IMR-90 (cell line): ENCODE data around the gene TBC1D9. TPM values are rescaled to one million over a fixed set of nuclear protein-coding genes. Genes with fewer than 3 reads are reported as not detected.

Source experiments
- ATAC-seq: fragments of 200-7000 bp; cut with Tn5 transposase; 2 replicates; pipeline ENCODE4 v1.9.1; 2020; ENCODE audit warnings: low read depth, mild to moderate bottlenecking, moderate library complexity
- BruUV-seq: library from RNA; stranded (reverse); fragments of 400-500 nt; replicated peaks from 2 replicates; lab custom pipeline; 2021; lab: Mats Ljungman, UMichigan
- CTCF ChIA-PET: fragments of 300-600 bp; formaldehyde crosslinking; extraction: SDS; loops from one replicate; lab custom pipeline; 2021; ENCODE audit warnings: antibody characterized with exemption; lab: Yijun Ruan, JAX
- POLR2A ChIA-PET: fragments of 300-600 bp; sonication (Branson Sonifier 250); formaldehyde crosslinking; loops from one replicate; lab custom pipeline; 2022; ENCODE audit warnings: antibody characterized with exemption; ENCODE audit not compliant: unreplicated experiment; lab: Charles Lee
- DNase-seq: peaks from one replicate; pipeline ENCODE4 v3.0.0; 2013
- H2AFZ ChIP-seq: replicated peaks from 2 replicates; pipeline ENCODE3; 2013; ENCODE audit warnings: low read length, mild to moderate bottlenecking; ENCODE audit not compliant: poor library complexity
- H2AK5ac ChIP-seq: 2 replicates; pipeline ENCODE4 v1.6.1; 2013; ENCODE audit warnings: low read depth, low read length, inconsistent platforms
- H2AK9ac ChIP-seq: replicated peaks from 2 replicates; pipeline ENCODE3; 2013; ENCODE audit warnings: mild to moderate bottlenecking, low read depth, low read length, moderate library complexity; ENCODE audit not compliant: poor library complexity
- H2BK120ac ChIP-seq: 2 replicates; pipeline ENCODE4 v1.6.1; 2013; ENCODE audit warnings: low read depth, low read length, inconsistent platforms
- H2BK15ac ChIP-seq: 3 replicates; pipeline ENCODE4 v1.6.1; 2013; ENCODE audit warnings: low read depth, low read length, inconsistent platforms
- H2BK20ac ChIP-seq: 2 replicates; pipeline ENCODE4 v1.6.1; 2013; ENCODE audit warnings: low read depth, mild to moderate bottlenecking, inconsistent platforms, low read length, moderate library complexity
- H2BK5ac ChIP-seq: 2 replicates; pipeline ENCODE4 v1.6.1; 2013; ENCODE audit warnings: mild to moderate bottlenecking, low read depth, low read length, inconsistent platforms; ENCODE audit not compliant: poor library complexity, severe bottlenecking
- H3K14ac ChIP-seq: replicated peaks from 2 replicates; pipeline ENCODE4 v1.6.1; 2013; ENCODE audit warnings: low read depth, low read length, inconsistent platforms
- H3K18ac ChIP-seq: 2 replicates; pipeline ENCODE4 v1.6.1; 2013; ENCODE audit warnings: low read depth, low read length, control low read depth
- H3K23ac ChIP-seq: 2 replicates; pipeline ENCODE4 v1.6.1; 2013; ENCODE audit warnings: low read depth, low read length, inconsistent platforms
- H3K27ac ChIP-seq: 2 replicates; pipeline ENCODE4 v1.5.1; 2013; ENCODE audit warnings: mild to moderate bottlenecking, control low read depth, low read length; ENCODE audit not compliant: insufficient read depth
- H3K27me3 ChIP-seq: 2 replicates; pipeline ENCODE4 v1.6.1; 2013; ENCODE audit warnings: low read length; ENCODE audit not compliant: control insufficient read depth, insufficient read depth
- H3K36me3 ChIP-seq: 2 replicates; pipeline ENCODE4 v1.6.1; 2013; ENCODE audit warnings: low read length, mixed read lengths; ENCODE audit not compliant: control insufficient read depth, insufficient read depth
- H3K4ac ChIP-seq: 2 replicates; pipeline ENCODE4 v1.6.1; 2013; ENCODE audit warnings: low read depth, low read length, inconsistent platforms
- H3K4me1 ChIP-seq: 2 replicates; pipeline ENCODE4 v1.6.1; 2013; ENCODE audit warnings: low read length, mixed read lengths; ENCODE audit not compliant: control insufficient read depth, insufficient read depth
- H3K4me2 ChIP-seq: 2 replicates; pipeline ENCODE4 v1.6.1; 2013; ENCODE audit warnings: low read depth, mild to moderate bottlenecking, control low read depth, low read length, moderate library complexity
- H3K4me3 ChIP-seq: 2 replicates; pipeline ENCODE4 v1.5.1; 2013; ENCODE audit warnings: low read depth, mild to moderate bottlenecking, control low read depth, low read length, moderate library complexity; ENCODE audit not compliant: insufficient read depth
- H3K56ac ChIP-seq: 2 replicates; pipeline ENCODE4 v1.6.1; 2013; ENCODE audit warnings: low read length, inconsistent platforms; ENCODE audit not compliant: insufficient read depth; ENCODE audit errors: extremely low read depth
- H3K79me1 ChIP-seq, 2 experiments: 2 replicates each; pipeline ENCODE4 v1.6.1; 2013; ENCODE audit warnings: low read length in 2 of 2, inconsistent platforms in 1 of 2, low read depth in 1 of 2
- H3K9ac ChIP-seq: 2 replicates; pipeline ENCODE4 v1.6.1; 2013; ENCODE audit warnings: low read depth, low read length, control low read depth
- H3K9me1 ChIP-seq: 2 replicates; pipeline ENCODE4 v1.6.1; 2013; ENCODE audit warnings: low read length, inconsistent platforms; ENCODE audit not compliant: insufficient read depth
- H3K9me3 ChIP-seq: 2 replicates; pipeline ENCODE4 v1.6.1; 2013; ENCODE audit warnings: low read length; ENCODE audit not compliant: control insufficient read depth, insufficient read depth
- H4K20me1 ChIP-seq: 2 replicates; pipeline ENCODE4 v1.6.1; 2013; ENCODE audit warnings: low read length, inconsistent platforms; ENCODE audit not compliant: insufficient read depth
- H4K5ac ChIP-seq: 2 replicates; pipeline ENCODE4 v1.6.1; 2013; ENCODE audit warnings: mild to moderate bottlenecking, low read depth, low read length, control low read depth
- H4K8ac ChIP-seq, 2 experiments: 2 replicates each; pipeline ENCODE4 v1.6.1; 2013; ENCODE audit warnings: low read depth in 2 of 2, low read length in 2 of 2, control low read depth in 1 of 2, inconsistent platforms in 1 of 2
- H4K91ac ChIP-seq: 2 replicates; pipeline ENCODE4 v1.6.1; 2013; ENCODE audit warnings: low read depth, low read length, inconsistent platforms; ENCODE audit not compliant: insufficient read depth
- CEBPB ChIP-seq: IDR thresholded peaks from 2 replicates; pipeline ENCODE4 v1.6.1; 2012; ENCODE audit warnings: low read depth, low read length, improper control_type of control experiment
- CHD1 ChIP-seq: IDR thresholded peaks from 2 replicates; pipeline ENCODE4 v1.6.1; 2012; ENCODE audit warnings: low read depth, low read length, improper control_type of control experiment
- MAZ ChIP-seq: IDR thresholded peaks from 2 replicates; pipeline ENCODE4 v1.6.1; 2012; ENCODE audit warnings: low read depth, mild to moderate bottlenecking, low read length, improper control_type of control experiment, moderate library complexity, borderline replicate concordance
- RAD21 ChIP-seq: IDR thresholded peaks from 2 replicates; pipeline ENCODE4 v1.6.1; 2012; ENCODE audit warnings: low read length, improper control_type of control experiment
- USF2 ChIP-seq: fragments of 150-350 bp; IDR thresholded peaks from 2 replicates; pipeline ENCODE4 v1.6.1; 2017; ENCODE audit warnings: mild to moderate bottlenecking, antibody characterized with exemption, low read length, low read depth
- WGBS, 2 experiments: methylation state at CpG; one replicate each; pipeline versions ENCODE4 v1.1.5 to v1.1.7; 2013; ENCODE audit warnings: missing lambda C conversion rate in 2 of 2; ENCODE audit not compliant: insufficient read length in 1 of 2; ENCODE audit errors: extremely low coverage in 2 of 2; 5-methylcytosine and 5-hydroxymethylcytosine counted together
- dilution Hi-C: fragments of 300-500 bp; cut with HindIII; formaldehyde crosslinking; loops from one replicate; pipeline ENCODE4 v1.14.3; 2018; ENCODE audit warnings: low sequenced_read_pairs; ENCODE audit not compliant: unreplicated experiment
- in situ Hi-C: fragments of 300-500 bp; cut with MboI; formaldehyde crosslinking; loops from 3 replicates; pipeline ENCODE4 v1.14.3; 2019; ENCODE audit warnings: low sequenced_read_pairs, inconsistent platforms, mixed read lengths
- intact Hi-C: fragments of 100-400 bp; cut with micrococcal nuclease; formaldehyde crosslinking; loops from 2 replicates; pipeline ENCODE4 v1.10.0; 2022
- polyA plus RNA-seq, 3 experiments: library from polyadenylated mRNA; depleted of rRNA; stranded (reverse); fragments of >200 nt; gene quantifications; 2 replicates each; pipeline ENCODE4 v1.2.3, GENCODE V29; 2012; ENCODE audit warnings: low replicate concordance in 1 of 3
- total RNA-seq: library from RNA; depleted of rRNA; stranded (reverse); fragments of >200 nt; gene quantifications from 2 replicates; pipeline ENCODE4 v1.2.3, GENCODE V29; 2012
- TF ChIP-seq, protein P1 (sequence below): fragments of 150-350 bp; IDR thresholded peaks from 2 replicates; pipeline ENCODE4 v1.6.1; 2016; ENCODE audit warnings: low read depth, mild to moderate bottlenecking, low read length, moderate library complexity, borderline replicate concordance

The TBC1D9 gene
- total and polyA plus RNA-seq, 2 of the 4 experiments (the other 2 are of a cell fraction), result 11.7 to 15.2 TPM

DNA sequence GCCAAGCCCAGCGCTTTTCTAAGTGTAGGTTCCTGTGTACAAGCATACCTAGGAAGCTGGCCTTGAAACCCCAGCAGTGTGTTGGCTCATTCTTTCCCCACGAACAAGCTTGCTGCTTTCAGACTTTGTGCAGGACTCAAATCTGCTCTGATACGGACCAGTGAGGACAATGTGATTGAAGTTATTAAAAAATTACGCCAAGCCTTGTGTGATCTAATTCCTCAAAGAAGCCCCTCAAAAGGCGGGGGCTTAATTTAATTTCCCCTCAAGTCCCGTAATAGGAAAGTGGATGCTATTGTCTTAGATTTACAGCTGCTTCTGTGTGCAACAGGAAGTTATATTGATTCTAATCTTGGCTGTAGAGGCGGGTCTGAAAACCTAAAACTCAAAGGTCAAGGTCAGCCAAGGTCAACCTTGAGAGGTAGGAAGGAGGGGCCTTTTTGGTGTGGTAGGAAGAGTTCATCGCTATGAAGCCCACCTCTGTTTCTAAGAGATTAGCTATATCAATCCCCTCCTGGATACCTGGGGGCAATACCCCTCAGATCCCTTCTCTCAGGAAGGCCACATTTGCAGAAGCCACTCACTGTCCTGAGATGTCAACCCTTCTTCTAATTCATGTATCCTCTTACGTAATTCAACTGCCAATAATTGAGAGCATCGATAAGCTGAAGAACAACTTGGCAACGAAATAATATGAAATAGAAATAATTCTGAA, 45.1 kb downstream of the TBC1D9 start:
- H3K4me1 ChIP-seq, result no peaks in the 10 kb centered on the region
- no peak overlapping the region for H2AK5ac ChIP-seq
- DNase-seq, result no peak
- no peak overlapping the region for H3K56ac ChIP-seq
- no peak for ATAC-seq
- WGBS, 2 experiments, result no CpG with 5 or more reads among the region's 11 CpGs
- BruUV-seq, result no TSS peak
- ChIA-PET POLR2A (no interaction called here), CTCF (no interaction called here)
- H3K14ac ChIP-seq, result no peak overlapping the region
- H3K79me1 ChIP-seq, result peaks cover 12 to 15% of the 10 kb centered on the region in 2 experiments
- no peak overlapping the region for H4K8ac ChIP-seq
- H3K36me3 ChIP-seq, result no peaks in the 10 kb centered on the region
- no peak overlapping the region for H3K4ac ChIP-seq
- no peak overlapping the region for H2AK9ac ChIP-seq
- H4K20me1 ChIP-seq, result no peaks in the 10 kb centered on the region; the same call in 1 of the 2 replicates
- no peak overlapping the region for H3K4me2 ChIP-seq
- no peak overlapping the region for H2BK5ac ChIP-seq
- no peak overlapping the region for H2BK15ac ChIP-seq
- intact Hi-C loops, result no loop called here
- no peaks in the 10 kb centered on the region for H3K9me1 ChIP-seq
- H2BK120ac ChIP-seq, result no peak overlapping the region
- no peak overlapping the region for H4K91ac ChIP-seq
- H3K27me3 ChIP-seq, result no peaks in the 10 kb centered on the region
- H3K9ac ChIP-seq, result no peak overlapping the region
- H2AFZ ChIP-seq, result no peak overlapping the region
- H3K27ac ChIP-seq, result no peak overlapping the region
- H3K18ac ChIP-seq, result no peak overlapping the region
- no peak overlapping the region for H4K5ac ChIP-seq
- dilution Hi-C loops, result no loop called here
- H3K4me3 ChIP-seq, result no peak overlapping the region
- H2BK20ac ChIP-seq, result no peak overlapping the region
- TF ChIP-seq USF2 (no peak), RAD21 (no peak), CEBPB (no peak), CHD1 (no peak), MAZ (no peak)
- TF ChIP-seq, protein P1, sequence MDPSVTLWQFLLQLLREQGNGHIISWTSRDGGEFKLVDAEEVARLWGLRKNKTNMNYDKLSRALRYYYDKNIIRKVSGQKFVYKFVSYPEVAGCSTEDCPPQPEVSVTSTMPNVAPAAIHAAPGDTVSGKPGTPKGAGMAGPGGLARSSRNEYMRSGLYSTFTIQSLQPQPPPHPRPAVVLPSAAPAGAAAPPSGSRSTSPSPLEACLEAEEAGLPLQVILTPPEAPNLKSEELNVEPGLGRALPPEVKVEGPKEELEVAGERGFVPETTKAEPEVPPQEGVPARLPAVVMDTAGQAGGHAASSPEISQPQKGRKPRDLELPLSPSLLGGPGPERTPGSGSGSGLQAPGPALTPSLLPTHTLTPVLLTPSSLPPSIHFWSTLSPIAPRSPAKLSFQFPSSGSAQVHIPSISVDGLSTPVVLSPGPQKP, result no peak
- no peak overlapping the region for H3K23ac ChIP-seq
- in situ Hi-C loops, result no loop called here
- no peaks in the 10 kb centered on the region; the same call in 1 of the 2 replicates for H3K9me3 ChIP-seq
